Adrenal gland (tissue), 5 donors: ENCODE results near the gene TAAR5.

ENCODE experiments used
- POLR2A ChIP-seq, 2 donors: fragments of 450-650 bp; IDR thresholded peaks; one replicate each; pipeline ENCODE4 v1.6.1; 2017; ENCODE audit warnings: antibody characterized with exemption in 2 of 2, mild to moderate bottlenecking in 2 of 2, moderate library complexity in 1 of 2
- TF ChIP-seq, protein P1 (sequence below), 6 experiments: fragments of 450-650 bp in 4 of 6; fragments of 200-600 bp in 2 of 6; sonication (generic) in 1 of 6; IDR thresholded peaks; 1 replicate in 5 of 6; 2 replicates in 1 of 6; pipeline versions ENCODE4 v1.5.1 to v1.8.0; 2016 to 2021; ENCODE audit warnings: antibody characterized with exemption in 6 of 6, mild to moderate bottlenecking in 2 of 6, moderate library complexity in 1 of 6
- donor health status: DM: no; HTN: no; CAD: no.

- TF ChIP-seq, protein P1, sequence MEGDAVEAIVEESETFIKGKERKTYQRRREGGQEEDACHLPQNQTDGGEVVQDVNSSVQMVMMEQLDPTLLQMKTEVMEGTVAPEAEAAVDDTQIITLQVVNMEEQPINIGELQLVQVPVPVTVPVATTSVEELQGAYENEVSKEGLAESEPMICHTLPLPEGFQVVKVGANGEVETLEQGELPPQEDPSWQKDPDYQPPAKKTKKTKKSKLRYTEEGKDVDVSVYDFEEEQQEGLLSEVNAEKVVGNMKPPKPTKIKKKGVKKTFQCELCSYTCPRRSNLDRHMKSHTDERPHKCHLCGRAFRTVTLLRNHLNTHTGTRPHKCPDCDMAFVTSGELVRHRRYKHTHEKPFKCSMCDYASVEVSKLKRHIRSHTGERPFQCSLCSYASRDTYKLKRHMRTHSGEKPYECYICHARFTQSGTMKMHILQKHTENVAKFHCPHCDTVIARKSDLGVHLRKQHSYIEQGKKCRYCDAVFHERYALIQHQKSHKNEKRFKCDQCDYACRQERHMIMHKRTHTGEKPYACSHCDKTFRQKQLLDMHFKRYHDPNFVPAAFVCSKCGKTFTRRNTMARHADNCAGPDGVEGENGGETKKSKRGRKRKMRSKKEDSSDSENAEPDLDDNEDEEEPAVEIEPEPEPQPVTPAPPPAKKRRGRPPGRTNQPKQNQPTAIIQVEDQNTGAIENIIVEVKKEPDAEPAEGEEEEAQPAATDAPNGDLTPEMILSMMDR (IDR thresholded peaks at IDR 0.05) = no peak
- TF ChIP-seq POLR2A (IDR thresholded peaks at IDR 0.05) = no peak
Measured at GRCh38 chr6:132634796-132635195, 45.3 kb upstream of the TAAR5 start.
